HCT116 (cell line): ENCODE data around the gene REEP3. TPM values are rescaled to one million over a fixed set of nuclear protein-coding genes. Genes with fewer than 3 reads are reported as not detected.

Experiments used
- ATAC-seq: fragments of 200-7000 bp; cut with Tn5 transposase; 2 replicates; pipeline ENCODE4 v1.9.1; 2020; ENCODE audit warnings: mild to moderate bottlenecking, moderate library complexity
- BruUV-seq: library from RNA; stranded (reverse); fragments of 400-500 nt; replicated peaks from 2 replicates; lab custom pipeline; 2021; lab: Mats Ljungman, UMichigan
- CTCF ChIA-PET: fragments of 300-600 bp; sonication (Branson Sonifier 250); formaldehyde crosslinking; loops from one replicate; lab custom pipeline; 2021; ENCODE audit warnings: antibody characterized with exemption; lab: Charles Lee
- POLR2A ChIA-PET: fragments of 300-600, 350-600 bp; sonication (Branson Sonifier 250); formaldehyde crosslinking; loops from one replicate; lab custom pipeline; 2021; ENCODE audit warnings: antibody characterized with exemption; lab: Charles Lee
- RAD21 ChIA-PET, 2 experiments: fragments of 300-600 bp; sonication (Branson Sonifier 250); formaldehyde crosslinking; loops; one replicate each; lab custom pipeline; 2023; ENCODE audit warnings: low total read pairs in 2 of 2; ENCODE audit not compliant: uncharacterized antibody in 2 of 2, unreplicated experiment in 2 of 2, low non-redundant PET in 1 of 2; lab: Charles Lee
- DNase-seq: peaks from one replicate; pipeline ENCODE4 v3.0.0-alpha.2; 2010; ENCODE audit warnings: low read depth, low spot score
- H2AFZ ChIP-seq: fragments of 200-600 bp; shearing (Covaris generic), sonication (generic); 2 replicates; pipeline ENCODE4 v1.6.1; 2017; ENCODE audit warnings: low read depth, mixed run types, mixed read lengths, antibody characterized with exemption, low read length; ENCODE audit not compliant: poor library complexity, severe bottlenecking
- H3K27ac ChIP-seq: 2 replicates; pipeline ENCODE4 v1.5.1; 2012; ENCODE audit warnings: low read depth, low read length
- H3K27me3 ChIP-seq: fragments of 200-600 bp; sonication (generic); 2 replicates; pipeline ENCODE4 v1.6.1; 2016; ENCODE audit warnings: mixed run types, low read length, mixed read lengths; ENCODE audit not compliant: insufficient read depth
- H3K36me3 ChIP-seq, 2 experiments: fragments of 200-500 bp in 1 of 2; fragments of 200-600 bp in 1 of 2; sonication (Bioruptor generic) in 1 of 2; sonication (generic) in 1 of 2; 2 replicates each; pipeline versions ENCODE4 v1.5.1 to v1.6.1; 2014 to 2016; ENCODE audit warnings: low read length in 2 of 2, inconsistent platforms in 1 of 2, mixed read lengths in 1 of 2, mixed run types in 1 of 2; ENCODE audit not compliant: insufficient read depth in 2 of 2, control insufficient read depth in 1 of 2
- H3K4me1 ChIP-seq, 2 experiments: fragments of 200-600 bp in 1 of 2; sonication (generic) in 1 of 2; 2 replicates each; pipeline versions ENCODE4 v1.5.1 to v1.6.1; 2012 to 2017; ENCODE audit warnings: low read length in 2 of 2, inconsistent platforms in 1 of 2, mild to moderate bottlenecking in 1 of 2, mixed read lengths in 1 of 2, mixed run types in 1 of 2, moderate library complexity in 1 of 2; ENCODE audit not compliant: insufficient read depth in 2 of 2, control insufficient read depth in 1 of 2
- H3K4me2 ChIP-seq: fragments of 200-600 bp; sonication (generic); 2 replicates; pipeline ENCODE4 v1.6.1; 2017; ENCODE audit warnings: mixed run types, low read length, mixed read lengths
- H3K4me3 ChIP-seq, 2 experiments: fragments of 200-600 bp in 1 of 2; sonication (generic) in 1 of 2; replicated peaks in 1 of 2; 2 replicates each; pipeline ENCODE4 v1.5.1; 2011 to 2016; ENCODE audit warnings: low read length in 2 of 2, control low read depth in 1 of 2, low read depth in 1 of 2, mild to moderate bottlenecking in 1 of 2, mixed read lengths in 1 of 2, mixed run types in 1 of 2
- H3K79me2 ChIP-seq: fragments of 200-600 bp; sonication (generic); 2 replicates; pipeline ENCODE4 v1.6.1; 2017; ENCODE audit warnings: mild to moderate bottlenecking, mixed run types, low read length, moderate library complexity, mixed read lengths; ENCODE audit not compliant: insufficient read depth
- H3K9ac ChIP-seq: fragments of 200-600 bp; sonication (generic); 2 replicates; pipeline ENCODE4 v1.6.1; 2016; ENCODE audit warnings: low read length, mixed read lengths
- H3K9me2 ChIP-seq: fragments of 200-600 bp; sonication (generic), shearing (Covaris generic); 2 replicates; pipeline ENCODE4 v1.6.1; 2017; ENCODE audit warnings: mixed run types, mild to moderate bottlenecking, moderate library complexity; ENCODE audit not compliant: insufficient read depth
- H3K9me3 ChIP-seq, 2 experiments: fragments of 200-500 bp in 1 of 2; fragments of 200-600 bp in 1 of 2; sonication (Bioruptor generic) in 1 of 2; sonication (generic) in 1 of 2; 2 replicates each; pipeline ENCODE4 v1.6.1; 2014 to 2017; ENCODE audit warnings: low read length in 2 of 2, mixed read lengths in 2 of 2, inconsistent platforms in 1 of 2, low read depth in 1 of 2, mild to moderate bottlenecking in 1 of 2, mixed run types in 1 of 2, moderate library complexity in 1 of 2; ENCODE audit not compliant: control insufficient read depth in 1 of 2, insufficient read depth in 1 of 2
- H4K20me1 ChIP-seq: fragments of 200-600 bp; sonication (generic), shearing (Covaris generic); 2 replicates; pipeline ENCODE4 v1.6.1; 2017; ENCODE audit warnings: mixed run types, mild to moderate bottlenecking, moderate library complexity; ENCODE audit not compliant: insufficient read depth
- EGR1 ChIP-seq: IDR thresholded peaks from 2 replicates; pipeline ENCODE4 v1.6.1; 2012; ENCODE audit warnings: low read depth
- EZH2 ChIP-seq: fragments of 200-600 bp; sonication (generic); IDR thresholded peaks from 2 replicates; pipeline ENCODE4 v1.6.1; 2017; ENCODE audit warnings: antibody characterized with exemption, mixed run types
- EZH2phosphoT487 ChIP-seq: fragments of 200-600 bp; IDR thresholded peaks from 2 replicates; pipeline ENCODE4 v1.6.1; 2018; ENCODE audit warnings: antibody characterized with exemption, borderline replicate concordance
- FOSL1 ChIP-seq: IDR thresholded peaks from 2 replicates; pipeline ENCODE4 v1.6.1; 2012; ENCODE audit warnings: low read depth
- JUND ChIP-seq: IDR thresholded peaks from 2 replicates; pipeline ENCODE4 v1.6.1; 2012
- POLR2A ChIP-seq: IDR thresholded peaks from 2 replicates; pipeline ENCODE4 v1.7.0; 2011; ENCODE audit warnings: borderline replicate concordance; ENCODE audit not compliant: insufficient read depth, insufficient read length; ENCODE audit errors: extremely low read depth
- RAD21 ChIP-seq: IDR thresholded peaks from 2 replicates; pipeline ENCODE4 v1.6.1; 2012; ENCODE audit warnings: low read depth, mild to moderate bottlenecking
- SIN3A ChIP-seq: IDR thresholded peaks from 2 replicates; pipeline ENCODE4 v1.6.1; 2012; ENCODE audit warnings: low read depth
- YY1 ChIP-seq: IDR thresholded peaks from 2 replicates; pipeline ENCODE4 v1.6.1; 2011; ENCODE audit warnings: low read length, low read depth, moderate library complexity, mild to moderate bottlenecking; ENCODE audit not compliant: insufficient replicate concordance; ENCODE audit errors: extremely low read depth
- ZFX ChIP-seq: fragments of 450-650 bp; IDR thresholded peaks from 2 replicates; pipeline ENCODE4 v1.6.1; 2017
- intact Hi-C: fragments of 100-400 bp; cut with micrococcal nuclease; formaldehyde crosslinking; loops from 2 replicates; pipeline ENCODE4 v1.10.0; 2022
- total RNA-seq: library from RNA; stranded (reverse); gene quantifications from one replicate; pipeline ENCODE4 v1.2.1, GENCODE V29; 2021; ENCODE audit not compliant: unreplicated experiment
- TF ChIP-seq, protein P1 (sequence below): IDR thresholded peaks from 2 replicates; pipeline ENCODE4 v1.6.1; 2012; ENCODE audit warnings: low read depth
- TF ChIP-seq, protein P2 (sequence below): IDR thresholded peaks from 2 replicates; pipeline ENCODE4 v1.6.1; 2012
- TF ChIP-seq, protein P3 (sequence below): IDR thresholded peaks from 2 replicates; pipeline ENCODE4 v1.6.1; 2012

The REEP3 gene
- total RNA-seq, 1 experiment from 2014 or later = 41.3 TPM

DNA sequence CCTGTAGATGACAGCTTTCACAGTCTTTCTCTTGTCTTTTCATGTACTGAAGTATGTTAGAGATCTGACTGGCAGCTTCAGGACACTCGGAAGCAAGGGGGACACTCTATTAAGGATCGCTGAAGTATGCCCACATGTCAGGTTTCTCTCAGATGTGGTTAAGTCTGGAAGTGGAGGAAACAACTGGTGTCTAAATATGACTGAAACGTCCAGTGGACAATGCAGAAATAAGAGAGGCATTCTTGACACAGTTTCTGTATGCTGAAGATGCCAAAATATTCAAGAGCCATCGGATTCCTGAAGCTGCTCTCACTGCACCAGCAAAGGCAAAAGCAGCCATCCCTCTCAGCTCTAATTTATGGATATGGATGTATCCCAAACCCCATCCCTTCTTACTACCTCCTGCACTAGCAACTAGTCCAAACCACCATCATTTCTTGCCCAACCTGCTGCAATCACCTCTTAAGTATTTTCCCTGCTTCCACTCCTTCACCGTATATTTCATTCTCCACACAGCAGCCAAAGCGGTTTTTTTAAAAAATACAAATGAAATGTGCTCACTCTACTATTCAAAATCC is 113.4 kb downstream of the REEP3 start:
- H3K4me2 ChIP-seq = no peak overlapping the region
- peaks cover 19 to 24% of the 10 kb centered on the region in 2 experiments for H3K4me1 ChIP-seq
- ATAC-seq (no peak), DNase-seq (no peak)
- ChIA-PET CTCF (interaction anchor here (0.8 to 2.9 kb wide), 5 partner anchors 9 to 477 kb away, joined by 3 to 43 read pairs (median 4); no protein-coding TSS in a partner anchor), RAD21 (interaction anchor here (1.1 to 2.4 kb wide), 3 partner anchors 78 to 467 kb away, joined by 3 to 6 read pairs (median 4); no protein-coding TSS in a partner anchor), POLR2A (interaction anchor here (1.1 kb wide), 1 partner anchor 78 kb away, joined by 3 read pairs; no protein-coding TSS in a partner anchor)
- H3K9ac ChIP-seq = no peak overlapping the region
- H3K27me3 ChIP-seq = no peaks in the 10 kb centered on the region
- H3K4me3 ChIP-seq = no peak overlapping the region
- H2AFZ ChIP-seq = no peak overlapping the region
- H3K27ac ChIP-seq = no peak overlapping the region
- no TSS peak for BruUV-seq
- no peaks in the 10 kb centered on the region for H3K36me3 ChIP-seq
- no peaks in the 10 kb centered on the region for H3K9me3 ChIP-seq
- H3K9me2 ChIP-seq = no peaks in the 10 kb centered on the region
- no peaks in the 10 kb centered on the region for H3K79me2 ChIP-seq
- intact Hi-C loops = loop anchor here (5.0 kb wide), 1 partner anchor 133 kb away; no protein-coding TSS in a partner anchor
- H4K20me1 ChIP-seq = no peaks in the 10 kb centered on the region
- TF ChIP-seq RAD21 (no peak), FOSL1 (no peak), EGR1 (no peak), ZFX (no peak), EZH2phosphoT487 (no peak), EZH2 (no peak), YY1 (no peak), SIN3A (no peak), JUND (no peak), POLR2A (no peak)
- TF ChIP-seq, protein P1, sequence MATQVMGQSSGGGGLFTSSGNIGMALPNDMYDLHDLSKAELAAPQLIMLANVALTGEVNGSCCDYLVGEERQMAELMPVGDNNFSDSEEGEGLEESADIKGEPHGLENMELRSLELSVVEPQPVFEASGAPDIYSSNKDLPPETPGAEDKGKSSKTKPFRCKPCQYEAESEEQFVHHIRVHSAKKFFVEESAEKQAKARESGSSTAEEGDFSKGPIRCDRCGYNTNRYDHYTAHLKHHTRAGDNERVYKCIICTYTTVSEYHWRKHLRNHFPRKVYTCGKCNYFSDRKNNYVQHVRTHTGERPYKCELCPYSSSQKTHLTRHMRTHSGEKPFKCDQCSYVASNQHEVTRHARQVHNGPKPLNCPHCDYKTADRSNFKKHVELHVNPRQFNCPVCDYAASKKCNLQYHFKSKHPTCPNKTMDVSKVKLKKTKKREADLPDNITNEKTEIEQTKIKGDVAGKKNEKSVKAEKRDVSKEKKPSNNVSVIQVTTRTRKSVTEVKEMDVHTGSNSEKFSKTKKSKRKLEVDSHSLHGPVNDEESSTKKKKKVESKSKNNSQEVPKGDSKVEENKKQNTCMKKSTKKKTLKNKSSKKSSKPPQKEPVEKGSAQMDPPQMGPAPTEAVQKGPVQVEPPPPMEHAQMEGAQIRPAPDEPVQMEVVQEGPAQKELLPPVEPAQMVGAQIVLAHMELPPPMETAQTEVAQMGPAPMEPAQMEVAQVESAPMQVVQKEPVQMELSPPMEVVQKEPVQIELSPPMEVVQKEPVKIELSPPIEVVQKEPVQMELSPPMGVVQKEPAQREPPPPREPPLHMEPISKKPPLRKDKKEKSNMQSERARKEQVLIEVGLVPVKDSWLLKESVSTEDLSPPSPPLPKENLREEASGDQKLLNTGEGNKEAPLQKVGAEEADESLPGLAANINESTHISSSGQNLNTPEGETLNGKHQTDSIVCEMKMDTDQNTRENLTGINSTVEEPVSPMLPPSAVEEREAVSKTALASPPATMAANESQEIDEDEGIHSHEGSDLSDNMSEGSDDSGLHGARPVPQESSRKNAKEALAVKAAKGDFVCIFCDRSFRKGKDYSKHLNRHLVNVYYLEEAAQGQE = no peak
- TF ChIP-seq, protein P2, sequence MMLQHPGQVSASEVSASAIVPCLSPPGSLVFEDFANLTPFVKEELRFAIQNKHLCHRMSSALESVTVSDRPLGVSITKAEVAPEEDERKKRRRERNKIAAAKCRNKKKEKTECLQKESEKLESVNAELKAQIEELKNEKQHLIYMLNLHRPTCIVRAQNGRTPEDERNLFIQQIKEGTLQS = no peak
- TF ChIP-seq, protein P3, sequence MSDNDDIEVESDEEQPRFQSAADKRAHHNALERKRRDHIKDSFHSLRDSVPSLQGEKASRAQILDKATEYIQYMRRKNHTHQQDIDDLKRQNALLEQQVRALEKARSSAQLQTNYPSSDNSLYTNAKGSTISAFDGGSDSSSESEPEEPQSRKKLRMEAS = no peak
